Loucy (cell line): Measurements from ENCODE around the gene AKR1B15.

Source experiments
- H2AFZ ChIP-seq: fragments of 200-600 bp; sonication (generic); 2 replicates; pipeline ENCODE4 v1.6.0; 2016; ENCODE audit warnings: antibody characterized with exemption, mild to moderate bottlenecking, low read length, moderate library complexity
- H3F3A ChIP-seq: fragments of 200-600 bp; 2 replicates; pipeline ENCODE4 v1.6.0; 2016; ENCODE audit warnings: antibody characterized with exemption, low read depth, mild to moderate bottlenecking
- H3K27me3 ChIP-seq: fragments of 200-600 bp; sonication (generic); 2 replicates; pipeline ENCODE4 v1.6.1; 2014; ENCODE audit warnings: low read length, mild to moderate bottlenecking; ENCODE audit not compliant: insufficient read depth, poor library complexity, severe bottlenecking
- H3K36me3 ChIP-seq: fragments of 200-600 bp; sonication (generic); 2 replicates; pipeline ENCODE4 v1.6.1; 2016; ENCODE audit warnings: low read length; ENCODE audit not compliant: insufficient read depth
- H3K4me1 ChIP-seq: fragments of 200-600 bp; sonication (generic); 2 replicates; pipeline ENCODE4 v1.5.1; 2014; ENCODE audit warnings: low read length, mild to moderate bottlenecking; ENCODE audit not compliant: insufficient read depth, poor library complexity, severe bottlenecking
- H3K4me2 ChIP-seq: fragments of 200-600 bp; sonication (generic); 2 replicates; pipeline ENCODE4 v1.6.0; 2014; ENCODE audit warnings: antibody characterized with exemption, low read length, low read depth, mild to moderate bottlenecking; ENCODE audit not compliant: poor library complexity, severe bottlenecking
- H3K4me3 ChIP-seq: fragments of 200-600 bp; sonication (generic); 2 replicates; pipeline ENCODE4 v1.5.1; 2014; ENCODE audit warnings: low read length, mild to moderate bottlenecking, mixed read lengths; ENCODE audit not compliant: poor library complexity, severe bottlenecking
- H3K79me2 ChIP-seq: fragments of 200-600 bp; sonication (generic); 2 replicates; pipeline ENCODE4 v1.6.1; 2014; ENCODE audit warnings: low read length; ENCODE audit not compliant: insufficient read depth
- H3K9ac ChIP-seq: fragments of 200-600 bp; sonication (generic); 2 replicates; pipeline ENCODE4 v1.6.0; 2014; ENCODE audit warnings: mild to moderate bottlenecking, low read depth, low read length, moderate library complexity; ENCODE audit not compliant: poor library complexity, severe bottlenecking
- H3K9me2 ChIP-seq: fragments of 200-600 bp; sonication (generic); replicated peaks from 2 replicates; pipeline ENCODE4 v1.6.1; 2016; ENCODE audit warnings: low read depth, low read length, mixed read lengths
- H3K9me3 ChIP-seq: fragments of 200-600 bp; sonication (generic); 2 replicates; pipeline ENCODE4 v1.6.1; 2014; ENCODE audit warnings: mild to moderate bottlenecking, antibody characterized with exemption, low read length, low read depth; ENCODE audit not compliant: insufficient read depth
- H4K20me1 ChIP-seq: fragments of 200-600 bp; sonication (generic); 2 replicates; pipeline ENCODE4 v1.6.0; 2014; ENCODE audit warnings: antibody characterized with exemption, low read length, mild to moderate bottlenecking; ENCODE audit not compliant: insufficient read depth, poor library complexity, severe bottlenecking
- CTCF ChIP-seq: fragments of 200-600 bp; sonication (generic); conservative IDR thresholded peaks from 2 replicates; pipeline ENCODE4 v1.5.1; 2014; ENCODE audit warnings: mild to moderate bottlenecking, antibody characterized with exemption, low read length
- EZH2phosphoT487 ChIP-seq: fragments of 200-600 bp; IDR thresholded peaks from 2 replicates; pipeline ENCODE4 v1.6.1; 2018; ENCODE audit warnings: antibody characterized with exemption, mild to moderate bottlenecking, moderate library complexity, borderline replicate concordance

AKR1B15 gene

GRCh38 chr7:134622303-134622995, 73.5 kb downstream of the AKR1B15 start:
- Histone ChIP-seq H3K4me1 (no peaks in the 10 kb centered on the region), H3K4me3 (no peak overlapping the region), H4K20me1 (no peaks in the 10 kb centered on the region), H3K36me3 (no peaks in the 10 kb centered on the region), H3K79me2 (no peaks in the 10 kb centered on the region), H3K4me2 (no peak overlapping the region), H3K27me3 (no peaks in the 10 kb centered on the region), H2AFZ (no peak overlapping the region), H3F3A (no peaks in the 10 kb centered on the region), H3K9me2 (no peaks in the 10 kb centered on the region), H3K9ac (no peak overlapping the region), H3K9me3 (no peaks in the 10 kb centered on the region)
- TF ChIP-seq EZH2phosphoT487 (no peak), CTCF (no peak)

GRCh38 chr7:134623193-134623592, 74.3 kb downstream of the AKR1B15 start:
- Histone ChIP-seq H2AFZ (no peak overlapping the region), H4K20me1 (no peaks in the 10 kb centered on the region), H3K4me3 (no peak overlapping the region), H3K9me3 (no peaks in the 10 kb centered on the region), H3K4me2 (no peak overlapping the region), H3F3A (no peaks in the 10 kb centered on the region), H3K36me3 (no peaks in the 10 kb centered on the region), H3K4me1 (no peaks in the 10 kb centered on the region), H3K27me3 (no peaks in the 10 kb centered on the region), H3K9ac (no peak overlapping the region), H3K9me2 (no peaks in the 10 kb centered on the region), H3K79me2 (no peaks in the 10 kb centered on the region)
- no peak for TF ChIP-seq CTCF
- TF ChIP-seq EZH2phosphoT487 = no peak

- Histone ChIP-seq H3K9me3 (no peaks in the 10 kb centered on the region), H3K9me2 (no peaks in the 10 kb centered on the region), H3K4me2 (no peak overlapping the region), H3K79me2 (no peaks in the 10 kb centered on the region), H3K4me1 (no peaks in the 10 kb centered on the region), H4K20me1 (no peaks in the 10 kb centered on the region), H3K27me3 (no peaks in the 10 kb centered on the region), H2AFZ (no peak overlapping the region), H3K36me3 (no peaks in the 10 kb centered on the region), H3F3A (no peaks in the 10 kb centered on the region), H3K9ac (no peak overlapping the region), H3K4me3 (no peak overlapping the region)
- TF ChIP-seq CTCF = no peak
- TF ChIP-seq EZH2phosphoT487 = no peak
Measured at GRCh38 chr7:134625550-134625949, 76.6 kb downstream of the AKR1B15 start.
